NCI-H2196 (cell line): Measurements from ENCODE around the gene PCLO.
A peak's percentile ranks its signal among the peaks of the same experiment; 100 is the strongest.
"Not testable (repeated sequence)": the region's sequence is repeated elsewhere in the genome, so short reads cannot be mapped to it uniquely, and the experiment has no call there.

Source experiments
- DNase-seq: peaks from one replicate; lab custom pipeline; 2025; ENCODE audit not compliant: unreplicated experiment; lab: John Stamatoyannopoulos, UW

The PCLO gene

GRCh38 chr7:83053965-83054364, 108.7 kb downstream of the PCLO start:
- DNase-seq: peak; percentile 13

- DNase-seq: no peak
These were observed 122.2 kb downstream of the PCLO start for GRCh38 chr7:83040484-83040883.

GRCh38 chr7:83038787-83039186, 123.9 kb downstream of the PCLO start:
- no peak for DNase-seq

- no peak for DNase-seq
These were observed 125.8 kb downstream of the PCLO start for GRCh38 chr7:83036721-83037380.

- no peak for DNase-seq
These were observed 126.6 kb downstream of the PCLO start for GRCh38 chr7:83036130-83036529.

- DNase-seq: no peak
These were observed 130.5 kb downstream of the PCLO start for GRCh38 chr7:83032195-83032594.

- not testable (repeated sequence) for DNase-seq
These were observed 138.6 kb downstream of the PCLO start for GRCh38 chr7:83023817-83024665.

- DNase-seq: no peak
These were observed 141.7 kb downstream of the PCLO start for GRCh38 chr7:83021032-83021431.

- DNase-seq: no peak
These were observed 142.5 kb downstream of the PCLO start for GRCh38 chr7:83020161-83020560.

- DNase-seq: no peak
These were observed 146.8 kb downstream of the PCLO start for GRCh38 chr7:83015916-83016315.

GRCh38 chr7:83014546-83014945, 148.1 kb downstream of the PCLO start:
- DNase-seq: no peak

GRCh38 chr7:83011954-83012353, 150.7 kb downstream of the PCLO start:
- DNase-seq: no peak

GRCh38 chr7:83005410-83005809, 157.3 kb downstream of the PCLO start:
- no peak for DNase-seq

- DNase-seq: no peak
These were observed 161.2 kb downstream of the PCLO start for GRCh38 chr7:83001362-83002040.

- no peak for DNase-seq
These were observed 164.2 kb downstream of the PCLO start for GRCh38 chr7:82998436-82998835.

GRCh38 chr7:82985144-82985802, 177.4 kb downstream of the PCLO start:
- peak; percentile 29 for DNase-seq

- no peak for DNase-seq
These were observed 182.4 kb downstream of the PCLO start for GRCh38 chr7:82980130-82980788.

GRCh38 chr7:82975811-82976468, 186.7 kb downstream of the PCLO start:
- no peak for DNase-seq

GRCh38 chr7:82972135-82972534, 190.5 kb downstream of the PCLO start:
- DNase-seq: no peak
